ENCODE results near the gene CSMD2.

Gene CSMD2

GRCh38 chr1:33468967-33469366 lies 696.1 kb downstream of the CSMD2 start:
- WGBS: 98% methylated on average over 2 of the region's 3 CpGs
- Histone ChIP-seq H2BK120ac (ENCODE audit: low read depth, low read length) (no peak overlapping the region), H3K27me3 (ENCODE audit: control insufficient read depth in 1 of 2, insufficient read depth in 1 of 2, low read length in 2 of 2) (no peaks in the 10 kb centered on the region), H3K9me3 (ENCODE audit: control insufficient read depth, low read length) (no peaks in the 10 kb centered on the region), H2AK5ac (ENCODE audit: low read length, severe bottlenecking) (no peak overlapping the region), H3K27ac (ENCODE audit: low read length, poor library complexity, severe bottlenecking) (no peak overlapping the region), H3K9ac (ENCODE audit: low read length) (peak overlapping the region; percentile 54), H4K8ac (ENCODE audit: low read length) (no peak overlapping the region), H3K23ac (ENCODE audit: low read length in 2 of 2) (no peak overlapping the region), H3K4me2 (ENCODE audit: low read length, poor library complexity, severe bottlenecking) (no peak overlapping the region), H3K18ac (ENCODE audit: low read depth in 1 of 2, low read length in 2 of 2) (peak overlapping the region in 1 of 2 experiments; percentile 73), H2AFZ (ENCODE audit: low read depth, low read length) (no peak overlapping the region), H3K36me3 (ENCODE audit: control insufficient read depth in 1 of 2, insufficient read depth in 2 of 2, low read depth in 1 of 2, low read length in 2 of 2) (no peaks in the 10 kb centered on the region), H3K4me3 (ENCODE audit: insufficient read depth in 1 of 2, low read depth in 1 of 2, low read length in 2 of 2) (no peak overlapping the region), H3K4ac (ENCODE audit: low read depth in 1 of 2, low read length in 2 of 2) (no peak overlapping the region), H2BK5ac (ENCODE audit: low read depth, low read length, poor library complexity, severe bottlenecking) (no peak overlapping the region), H4K91ac (ENCODE audit: low read length) (no peak overlapping the region), H2BK15ac (ENCODE audit: low read depth, poor library complexity, severe bottlenecking) (no peak overlapping the region), H3K4me1 (ENCODE audit: control insufficient read depth, insufficient read depth, low read depth, low read length) (peaks cover 15% of the 10 kb centered on the region), H3K14ac (ENCODE audit: low read length in 2 of 2) (no peak overlapping the region), H2BK12ac (ENCODE audit: low read length in 2 of 2) (peak overlapping the region in 1 of 2 experiments; percentile 33), H3K79me1 (replicated peaks; ENCODE audit: low read length, poor library complexity, severe bottlenecking) (peaks cover 9% of the 10 kb centered on the region)
- DNase-seq: no peak

DNA sequence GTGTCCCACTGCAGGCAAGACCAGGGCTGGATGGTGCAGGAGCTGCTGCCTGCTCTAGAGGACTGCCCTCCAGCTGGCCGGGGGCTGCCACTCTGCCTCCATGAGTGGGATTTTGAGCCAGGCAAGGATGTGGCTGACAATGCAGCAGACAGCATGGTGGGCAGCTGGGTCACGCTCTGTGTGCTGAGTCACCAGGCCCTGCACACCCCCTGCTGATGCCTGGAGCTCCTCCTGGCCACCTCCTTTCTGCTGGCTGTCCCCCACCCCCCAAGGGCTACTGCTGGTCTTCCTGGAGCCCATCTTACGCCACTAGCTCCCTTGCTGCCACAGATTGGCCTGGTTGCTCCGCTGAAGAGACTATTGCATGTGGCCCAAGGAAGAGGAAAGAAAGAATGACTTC lies 696.5 kb downstream of the CSMD2 start:
- Histone ChIP-seq H3K9me3 (ENCODE audit: control insufficient read depth, low read length) (no peaks in the 10 kb centered on the region), H3K27ac (ENCODE audit: low read length, poor library complexity, severe bottlenecking) (no peak overlapping the region), H3K4ac (ENCODE audit: low read depth in 1 of 2, low read length in 2 of 2) (peak overlapping the region in 1 of 2 experiments; percentile 9), H3K9ac (ENCODE audit: low read length) (no peak overlapping the region), H3K23ac (ENCODE audit: low read length in 2 of 2) (no peak overlapping the region), H3K36me3 (ENCODE audit: control insufficient read depth in 1 of 2, insufficient read depth in 2 of 2, low read depth in 1 of 2, low read length in 2 of 2) (no peaks in the 10 kb centered on the region), H3K4me2 (ENCODE audit: low read length, poor library complexity, severe bottlenecking) (no peak overlapping the region), H3K14ac (ENCODE audit: low read length in 2 of 2) (peak overlapping the region in 1 of 2 experiments; percentile 37), H2BK15ac (ENCODE audit: low read depth, poor library complexity, severe bottlenecking) (no peak overlapping the region), H4K91ac (ENCODE audit: low read length) (no peak overlapping the region), H2BK5ac (ENCODE audit: low read depth, low read length, poor library complexity, severe bottlenecking) (no peak overlapping the region), H2BK120ac (ENCODE audit: low read depth, low read length) (no peak overlapping the region), H2AK5ac (ENCODE audit: low read length, severe bottlenecking) (no peak overlapping the region), H3K4me3 (ENCODE audit: insufficient read depth in 1 of 2, low read depth in 1 of 2, low read length in 2 of 2) (no peak overlapping the region), H3K4me1 (ENCODE audit: control insufficient read depth, insufficient read depth, low read depth, low read length) (peaks cover 13% of the 10 kb centered on the region), H3K27me3 (ENCODE audit: control insufficient read depth in 1 of 2, insufficient read depth in 1 of 2, low read length in 2 of 2) (no peaks in the 10 kb centered on the region), H4K8ac (ENCODE audit: low read length) (no peak overlapping the region), H2BK12ac (ENCODE audit: low read length in 2 of 2) (peak overlapping the region in 1 of 2 experiments; percentile 33), H2AFZ (ENCODE audit: low read depth, low read length) (no peak overlapping the region), H3K79me1 (replicated peaks; ENCODE audit: low read length, poor library complexity, severe bottlenecking) (peaks cover 5% of the 10 kb centered on the region), H3K18ac (ENCODE audit: low read depth in 1 of 2, low read length in 2 of 2) (peak overlapping the region in 1 of 2 experiments; percentile 73)
- WGBS: 81% methylated on average over 4 of the region's 4 CpGs
- no peak for DNase-seq

DNA sequence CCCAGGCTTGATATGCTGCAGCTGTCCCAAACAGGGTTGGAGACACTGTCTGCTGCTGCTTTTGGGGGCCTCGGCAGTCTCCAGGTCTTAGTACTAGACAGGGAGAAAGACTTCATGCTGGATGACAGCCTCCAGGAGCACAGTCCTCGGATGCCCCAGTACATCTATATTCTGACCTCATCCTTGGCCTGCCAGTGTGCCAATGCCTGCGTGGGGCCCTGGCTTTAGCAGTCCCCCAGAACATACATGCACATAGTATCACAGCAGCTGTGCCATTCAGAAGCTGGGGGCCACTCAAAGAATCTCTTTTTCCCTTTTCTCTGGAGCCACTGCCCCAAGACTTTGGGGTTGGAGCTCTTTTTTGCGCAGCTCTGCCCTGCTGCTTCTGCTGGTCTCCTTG lies 697.0 kb downstream of the CSMD2 start:
- H3K36me3 ChIP-seq (ENCODE audit: control insufficient read depth in 1 of 2, insufficient read depth in 2 of 2, low read depth in 1 of 2, low read length in 2 of 2): no peaks in the 10 kb centered on the region
- no peak overlapping the region for H3K18ac ChIP-seq (ENCODE audit: low read depth in 1 of 2, low read length in 2 of 2)

DNA sequence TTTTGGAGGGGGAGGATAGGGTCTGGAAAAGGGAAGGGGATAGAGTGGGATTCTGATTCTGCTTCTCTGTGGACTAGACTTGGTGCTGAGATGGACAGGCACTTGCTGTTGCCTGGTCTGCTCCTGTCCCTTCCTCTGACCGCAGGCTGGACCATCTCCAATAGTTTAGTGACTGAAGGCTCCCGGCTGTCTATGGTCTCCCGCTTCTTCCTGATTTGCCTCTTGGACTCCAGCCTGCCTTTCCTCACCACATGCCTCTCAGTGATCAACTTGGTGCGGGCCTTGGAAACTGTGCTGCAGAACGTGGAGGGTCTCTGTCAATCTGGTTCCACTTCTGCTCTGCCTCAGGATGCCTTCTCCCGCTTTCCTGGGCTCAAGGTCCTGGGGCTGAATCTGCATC lies 698.9 kb downstream of the CSMD2 start:
- Histone ChIP-seq H3K23ac (ENCODE audit: low read length in 2 of 2) (no peak overlapping the region), H2BK120ac (ENCODE audit: low read depth, low read length) (no peak overlapping the region), H3K9ac (ENCODE audit: low read length) (no peak overlapping the region), H4K8ac (ENCODE audit: low read length) (no peak overlapping the region), H3K18ac (ENCODE audit: low read depth in 1 of 2, low read length in 2 of 2) (no peak overlapping the region), H3K27me3 (ENCODE audit: control insufficient read depth in 1 of 2, insufficient read depth in 1 of 2, low read length in 2 of 2) (no peaks in the 10 kb centered on the region), H3K4ac (ENCODE audit: low read depth in 1 of 2, low read length in 2 of 2) (no peak overlapping the region), H2AK5ac (ENCODE audit: low read length, severe bottlenecking) (no peak overlapping the region), H2BK15ac (ENCODE audit: low read depth, poor library complexity, severe bottlenecking) (no peak overlapping the region), H2AFZ (ENCODE audit: low read depth, low read length) (no peak overlapping the region), H3K79me1 (replicated peaks; ENCODE audit: low read length, poor library complexity, severe bottlenecking) (no peaks in the 10 kb centered on the region), H3K9me3 (ENCODE audit: control insufficient read depth, low read length) (no peaks in the 10 kb centered on the region), H2BK12ac (ENCODE audit: low read length in 2 of 2) (peak overlapping the region in 1 of 2 experiments; percentile 29), H2BK5ac (ENCODE audit: low read depth, low read length, poor library complexity, severe bottlenecking) (no peak overlapping the region), H3K36me3 (ENCODE audit: control insufficient read depth in 1 of 2, insufficient read depth in 2 of 2, low read depth in 1 of 2, low read length in 2 of 2) (no peaks in the 10 kb centered on the region), H3K4me1 (ENCODE audit: control insufficient read depth, insufficient read depth, low read depth, low read length) (peaks cover 17% of the 10 kb centered on the region), H3K4me2 (ENCODE audit: low read length, poor library complexity, severe bottlenecking) (no peak overlapping the region), H3K27ac (ENCODE audit: low read length, poor library complexity, severe bottlenecking) (no peak overlapping the region), H3K4me3 (ENCODE audit: insufficient read depth in 1 of 2, low read depth in 1 of 2, low read length in 2 of 2) (no peak overlapping the region), H4K91ac (ENCODE audit: low read length) (no peak overlapping the region), H3K14ac (ENCODE audit: low read length in 2 of 2) (no peak overlapping the region)
- no peak for DNase-seq
- WGBS: 94% methylated on average over 6 of the region's 6 CpGs

More for the DNA sequence above, 697.0 kb downstream of the CSMD2 start:
- DNase-seq: no peak
- peak overlapping the region in 1 of 2 experiments; percentile 48 for H2BK12ac ChIP-seq (ENCODE audit: low read length in 2 of 2)
- H4K8ac ChIP-seq (ENCODE audit: low read length): no peak overlapping the region
- H3K27me3 ChIP-seq (ENCODE audit: control insufficient read depth in 1 of 2, insufficient read depth in 1 of 2, low read length in 2 of 2): no peaks in the 10 kb centered on the region
- no peak overlapping the region for H3K14ac ChIP-seq (ENCODE audit: low read length in 2 of 2)
- no peak overlapping the region for H2AK5ac ChIP-seq (ENCODE audit: low read length, severe bottlenecking)
- 92% methylated on average over 4 of the region's 4 CpGs for WGBS
- no peak overlapping the region for H3K4ac ChIP-seq (ENCODE audit: low read depth in 1 of 2, low read length in 2 of 2)
- H3K4me2 ChIP-seq (ENCODE audit: low read length, poor library complexity, severe bottlenecking): no peak overlapping the region
- no peak overlapping the region for H2AFZ ChIP-seq (ENCODE audit: low read depth, low read length)
- no peak overlapping the region for H2BK5ac ChIP-seq (ENCODE audit: low read depth, low read length, poor library complexity, severe bottlenecking)
- peaks cover 13% of the 10 kb centered on the region for H3K4me1 ChIP-seq (ENCODE audit: control insufficient read depth, insufficient read depth, low read depth, low read length)
- H4K91ac ChIP-seq (ENCODE audit: low read length): no peak overlapping the region
- no peak overlapping the region for H3K4me3 ChIP-seq (ENCODE audit: insufficient read depth in 1 of 2, low read depth in 1 of 2, low read length in 2 of 2)
- H3K9me3 ChIP-seq (ENCODE audit: control insufficient read depth, low read length): no peaks in the 10 kb centered on the region
- peaks cover 2% of the 10 kb centered on the region for H3K79me1 ChIP-seq (replicated peaks; ENCODE audit: low read length, poor library complexity, severe bottlenecking)
- H3K9ac ChIP-seq (ENCODE audit: low read length): no peak overlapping the region
- no peak overlapping the region for H2BK120ac ChIP-seq (ENCODE audit: low read depth, low read length)
- H3K27ac ChIP-seq (ENCODE audit: low read length, poor library complexity, severe bottlenecking): no peak overlapping the region
- H2BK15ac ChIP-seq (ENCODE audit: low read depth, poor library complexity, severe bottlenecking): no peak overlapping the region
- no peak overlapping the region for H3K23ac ChIP-seq (ENCODE audit: low read length in 2 of 2)
